Left renal cortex interstitium (tissue), 4 donors: ENCODE measurements around the gene HBG1. TPM values are rescaled to one million over a fixed set of nuclear protein-coding genes. Genes with fewer than 3 reads are reported as not detected.
"Not testable (repeated sequence)": the region's sequence is repeated elsewhere in the genome, so short reads cannot be mapped to it uniquely, and the experiment has no call there.

Experiments used
- DNase-seq, 4 donors: peaks; one replicate each; pipeline ENCODE4 v3.0.0-alpha.2; 2013; ENCODE audit warnings: low read depth in 4 of 4, low spot score in 2 of 4, missing footprints in 1 of 4
- polyA plus RNA-seq, 4 donors: library from polyadenylated mRNA; unstranded; fragments of 120-200 nt; gene quantifications; one replicate each; pipeline ENCODE4 v1.2.1, GENCODE V29; 2013; ENCODE audit not compliant: insufficient read length in 4 of 4

The HBG1 gene
- polyA plus RNA-seq, 4 donors: 3.5 to 7.1 (median 5.8) TPM

GRCh38 chr11:5248498-5248897 lies 1.2 kb downstream of the HBG1 start:
- not testable (repeated sequence) for DNase-seq

GRCh38 chr11:5247472-5248192 lies 2.0 kb downstream of the HBG1 start:
- no peak for DNase-seq

GRCh38 chr11:5246772-5247471 lies 2.7 kb downstream of the HBG1 start:
- DNase-seq: no peak

GRCh38 chr11:5245155-5245554 lies 4.5 kb downstream of the HBG1 start:
- no peak for DNase-seq

GRCh38 chr11:5243816-5244180 lies 5.9 kb downstream of the HBG1 start:
- DNase-seq: no peak

GRCh38 chr11:5242933-5243815 lies 6.5 kb downstream of the HBG1 start:
- no peak for DNase-seq

- DNase-seq: no peak
These were observed 7.4 kb downstream of the HBG1 start for GRCh38 chr11:5242208-5242607.

GRCh38 chr11:5241458-5241857 lies 8.2 kb downstream of the HBG1 start:
- DNase-seq: no peak

GRCh38 chr11:5240458-5240857 lies 9.2 kb downstream of the HBG1 start:
- no peak for DNase-seq

- DNase-seq: no peak
These were observed 9.6 kb downstream of the HBG1 start for GRCh38 chr11:5240056-5240455.

GRCh38 chr11:5239046-5239445 lies 10.6 kb downstream of the HBG1 start:
- no peak for DNase-seq

- DNase-seq: no peak
These were observed 11.2 kb downstream of the HBG1 start for GRCh38 chr11:5238486-5238885.

GRCh38 chr11:5237420-5237819 lies 12.2 kb downstream of the HBG1 start:
- DNase-seq: no peak

GRCh38 chr11:5235364-5236095 lies 14.1 kb downstream of the HBG1 start:
- DNase-seq: no peak

- DNase-seq: no peak
These were observed 15.2 kb downstream of the HBG1 start, which contains the start of gene HBD for GRCh38 chr11:5234381-5234834. Gene HBD, minus strand, starts transcription at chr11:5234483. Its CDS starts 50 bp downstream, at chr11:5234433.

GRCh38 chr11:5233307-5233706 lies 16.4 kb downstream of the HBG1 start:
- no peak for DNase-seq

- no peak for DNase-seq
These were observed 16.8 kb downstream of the HBG1 start for GRCh38 chr11:5232821-5233220.

- DNase-seq: no peak
These were observed 17.5 kb downstream of the HBG1 start for GRCh38 chr11:5232176-5232575.

- no peak for DNase-seq
These were observed 18.5 kb downstream of the HBG1 start for GRCh38 chr11:5231111-5231510.

GRCh38 chr11:5230266-5230665 lies 19.4 kb downstream of the HBG1 start:
- DNase-seq: no peak
